Measurements from ENCODE around the gene LRRC9. TPM values are rescaled to one million over a fixed set of nuclear protein-coding genes. Genes with fewer than 3 reads are reported as not detected.

Gene LRRC9
- total and polyA plus RNA-seq, 2 experiments from 2014 or later = 2.2 to 3.1 TPM

DNA sequence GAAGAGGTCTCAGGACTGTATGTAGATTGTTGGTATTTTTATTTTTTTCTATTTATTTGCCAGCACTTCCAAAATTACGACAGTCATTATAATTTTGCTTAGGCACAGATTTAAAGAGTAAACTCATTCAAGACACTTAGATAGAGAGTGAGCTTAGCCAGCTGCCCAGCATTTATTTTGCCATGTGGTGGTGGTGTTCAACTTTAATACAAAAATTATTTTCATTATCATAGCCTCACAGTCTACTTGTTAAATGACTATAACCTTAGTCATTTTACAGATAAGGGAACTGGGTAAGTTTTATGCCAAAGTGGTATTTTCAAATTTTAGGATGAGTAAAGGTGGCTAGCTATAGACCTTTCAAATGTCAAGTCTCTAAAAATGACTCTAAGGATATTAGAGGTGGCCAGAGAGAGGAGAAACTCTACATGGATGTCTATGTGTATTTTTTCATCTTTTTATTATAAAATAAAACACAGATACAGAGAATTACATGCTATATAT, 66.7 kb downstream of the LRRC9 start:
- no peak overlapping the region for H3K4me3 ChIP-seq
- H3K36me3 Mint-ChIP-seq (ENCODE audit: low read depth) = peaks cover 9% of the 10 kb centered on the region
- H3K27ac Mint-ChIP-seq = no peak overlapping the region
- H2AFZ ChIP-seq = no peak overlapping the region
- TF ChIP-seq EZH2 (IDR thresholded peaks at IDR 0.05; ENCODE audit: low read depth, unreplicated experiment) (no peak), EZH2phosphoT487 (IDR thresholded peaks at IDR 0.05; ENCODE audit: unreplicated experiment) (no peak), JUNB (IDR thresholded peaks at IDR 0.05; ENCODE audit: unreplicated experiment) (no peak), STAT1 (IDR thresholded peaks at IDR 0.05; ENCODE audit: unreplicated experiment) (no peak), CREB1 (CRISPR knock-in tag; IDR thresholded peaks at IDR 0.05; ENCODE audit: low read depth) (no peak), POLR2AphosphoS5 (IDR thresholded peaks at IDR 0.05; ENCODE audit: low read depth) (no peak), NANOG (IDR thresholded peaks at IDR 0.05; ENCODE audit: borderline replicate concordance) (no peak), ZNF114 (CRISPR knock-in tag; IDR thresholded peaks at IDR 0.05) (no peak), ZNF331 (CRISPR knock-in tag; IDR thresholded peaks at IDR 0.05; ENCODE audit: low read depth) (no peak)
- TF ChIP-seq, protein P1, sequence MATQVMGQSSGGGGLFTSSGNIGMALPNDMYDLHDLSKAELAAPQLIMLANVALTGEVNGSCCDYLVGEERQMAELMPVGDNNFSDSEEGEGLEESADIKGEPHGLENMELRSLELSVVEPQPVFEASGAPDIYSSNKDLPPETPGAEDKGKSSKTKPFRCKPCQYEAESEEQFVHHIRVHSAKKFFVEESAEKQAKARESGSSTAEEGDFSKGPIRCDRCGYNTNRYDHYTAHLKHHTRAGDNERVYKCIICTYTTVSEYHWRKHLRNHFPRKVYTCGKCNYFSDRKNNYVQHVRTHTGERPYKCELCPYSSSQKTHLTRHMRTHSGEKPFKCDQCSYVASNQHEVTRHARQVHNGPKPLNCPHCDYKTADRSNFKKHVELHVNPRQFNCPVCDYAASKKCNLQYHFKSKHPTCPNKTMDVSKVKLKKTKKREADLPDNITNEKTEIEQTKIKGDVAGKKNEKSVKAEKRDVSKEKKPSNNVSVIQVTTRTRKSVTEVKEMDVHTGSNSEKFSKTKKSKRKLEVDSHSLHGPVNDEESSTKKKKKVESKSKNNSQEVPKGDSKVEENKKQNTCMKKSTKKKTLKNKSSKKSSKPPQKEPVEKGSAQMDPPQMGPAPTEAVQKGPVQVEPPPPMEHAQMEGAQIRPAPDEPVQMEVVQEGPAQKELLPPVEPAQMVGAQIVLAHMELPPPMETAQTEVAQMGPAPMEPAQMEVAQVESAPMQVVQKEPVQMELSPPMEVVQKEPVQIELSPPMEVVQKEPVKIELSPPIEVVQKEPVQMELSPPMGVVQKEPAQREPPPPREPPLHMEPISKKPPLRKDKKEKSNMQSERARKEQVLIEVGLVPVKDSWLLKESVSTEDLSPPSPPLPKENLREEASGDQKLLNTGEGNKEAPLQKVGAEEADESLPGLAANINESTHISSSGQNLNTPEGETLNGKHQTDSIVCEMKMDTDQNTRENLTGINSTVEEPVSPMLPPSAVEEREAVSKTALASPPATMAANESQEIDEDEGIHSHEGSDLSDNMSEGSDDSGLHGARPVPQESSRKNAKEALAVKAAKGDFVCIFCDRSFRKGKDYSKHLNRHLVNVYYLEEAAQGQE (IDR thresholded peaks at IDR 0.05; ENCODE audit: unreplicated experiment) = no peak
- TF ChIP-seq, protein P2, sequence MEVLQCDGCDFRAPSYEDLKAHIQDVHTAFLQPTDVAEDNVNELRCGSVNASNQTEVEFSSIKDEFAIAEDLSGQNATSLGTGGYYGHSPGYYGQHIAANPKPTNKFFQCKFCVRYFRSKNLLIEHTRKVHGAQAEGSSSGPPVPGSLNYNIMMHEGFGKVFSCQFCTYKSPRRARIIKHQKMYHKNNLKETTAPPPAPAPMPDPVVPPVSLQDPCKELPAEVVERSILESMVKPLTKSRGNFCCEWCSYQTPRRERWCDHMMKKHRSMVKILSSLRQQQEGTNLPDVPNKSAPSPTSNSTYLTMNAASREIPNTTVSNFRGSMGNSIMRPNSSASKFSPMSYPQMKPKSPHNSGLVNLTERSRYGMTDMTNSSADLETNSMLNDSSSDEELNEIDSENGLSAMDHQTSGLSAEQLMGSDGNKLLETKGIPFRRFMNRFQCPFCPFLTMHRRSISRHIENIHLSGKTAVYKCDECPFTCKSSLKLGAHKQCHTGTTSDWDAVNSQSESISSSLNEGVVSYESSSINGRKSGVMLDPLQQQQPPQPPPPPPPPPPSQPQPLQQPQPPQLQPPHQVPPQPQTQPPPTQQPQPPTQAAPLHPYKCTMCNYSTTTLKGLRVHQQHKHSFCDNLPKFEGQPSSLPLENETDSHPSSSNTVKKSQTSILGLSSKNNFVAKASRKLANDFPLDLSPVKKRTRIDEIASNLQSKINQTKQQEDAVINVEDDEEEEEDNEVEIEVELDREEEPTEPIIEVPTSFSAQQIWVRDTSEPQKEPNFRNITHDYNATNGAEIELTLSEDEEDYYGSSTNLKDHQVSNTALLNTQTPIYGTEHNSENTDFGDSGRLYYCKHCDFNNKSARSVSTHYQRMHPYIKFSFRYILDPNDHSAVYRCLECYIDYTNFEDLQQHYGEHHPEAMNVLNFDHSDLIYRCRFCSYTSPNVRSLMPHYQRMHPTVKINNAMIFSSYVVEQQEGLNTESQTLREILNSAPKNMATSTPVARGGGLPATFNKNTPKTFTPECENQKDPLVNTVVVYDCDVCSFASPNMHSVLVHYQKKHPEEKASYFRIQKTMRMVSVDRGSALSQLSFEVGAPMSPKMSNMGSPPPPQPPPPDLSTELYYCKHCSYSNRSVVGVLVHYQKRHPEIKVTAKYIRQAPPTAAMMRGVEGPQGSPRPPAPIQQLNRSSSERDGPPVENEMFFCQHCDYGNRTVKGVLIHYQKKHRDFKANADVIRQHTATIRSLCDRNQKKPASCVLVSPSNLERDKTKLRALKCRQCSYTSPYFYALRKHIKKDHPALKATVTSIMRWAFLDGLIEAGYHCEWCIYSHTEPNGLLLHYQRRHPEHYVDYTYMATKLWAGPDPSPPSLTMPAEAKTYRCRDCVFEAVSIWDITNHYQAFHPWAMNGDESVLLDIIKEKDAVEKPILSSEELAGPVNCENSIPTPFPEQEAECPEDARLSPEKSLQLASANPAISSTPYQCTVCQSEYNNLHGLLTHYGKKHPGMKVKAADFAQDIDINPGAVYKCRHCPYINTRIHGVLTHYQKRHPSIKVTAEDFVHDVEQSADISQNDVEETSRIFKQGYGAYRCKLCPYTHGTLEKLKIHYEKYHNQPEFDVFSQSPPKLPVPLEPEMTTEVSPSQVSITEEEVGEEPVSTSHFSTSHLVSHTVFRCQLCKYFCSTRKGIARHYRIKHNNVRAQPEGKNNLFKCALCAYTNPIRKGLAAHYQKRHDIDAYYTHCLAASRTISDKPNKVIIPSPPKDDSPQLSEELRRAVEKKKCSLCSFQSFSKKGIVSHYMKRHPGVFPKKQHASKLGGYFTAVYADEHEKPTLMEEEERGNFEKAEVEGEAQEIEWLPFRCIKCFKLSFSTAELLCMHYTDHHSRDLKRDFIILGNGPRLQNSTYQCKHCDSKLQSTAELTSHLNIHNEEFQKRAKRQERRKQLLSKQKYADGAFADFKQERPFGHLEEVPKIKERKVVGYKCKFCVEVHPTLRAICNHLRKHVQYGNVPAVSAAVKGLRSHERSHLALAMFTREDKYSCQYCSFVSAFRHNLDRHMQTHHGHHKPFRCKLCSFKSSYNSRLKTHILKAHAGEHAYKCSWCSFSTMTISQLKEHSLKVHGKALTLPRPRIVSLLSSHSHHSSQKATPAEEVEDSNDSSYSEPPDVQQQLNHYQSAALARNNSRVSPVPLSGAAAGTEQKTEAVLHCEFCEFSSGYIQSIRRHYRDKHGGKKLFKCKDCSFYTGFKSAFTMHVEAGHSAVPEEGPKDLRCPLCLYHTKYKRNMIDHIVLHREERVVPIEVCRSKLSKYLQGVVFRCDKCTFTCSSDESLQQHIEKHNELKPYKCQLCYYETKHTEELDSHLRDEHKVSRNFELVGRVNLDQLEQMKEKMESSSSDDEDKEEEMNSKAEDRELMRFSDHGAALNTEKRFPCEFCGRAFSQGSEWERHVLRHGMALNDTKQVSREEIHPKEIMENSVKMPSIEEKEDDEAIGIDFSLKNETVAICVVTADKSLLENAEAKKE (CRISPR knock-in tag; IDR thresholded peaks at IDR 0.05) = no peak
- TF ChIP-seq, protein P3, sequence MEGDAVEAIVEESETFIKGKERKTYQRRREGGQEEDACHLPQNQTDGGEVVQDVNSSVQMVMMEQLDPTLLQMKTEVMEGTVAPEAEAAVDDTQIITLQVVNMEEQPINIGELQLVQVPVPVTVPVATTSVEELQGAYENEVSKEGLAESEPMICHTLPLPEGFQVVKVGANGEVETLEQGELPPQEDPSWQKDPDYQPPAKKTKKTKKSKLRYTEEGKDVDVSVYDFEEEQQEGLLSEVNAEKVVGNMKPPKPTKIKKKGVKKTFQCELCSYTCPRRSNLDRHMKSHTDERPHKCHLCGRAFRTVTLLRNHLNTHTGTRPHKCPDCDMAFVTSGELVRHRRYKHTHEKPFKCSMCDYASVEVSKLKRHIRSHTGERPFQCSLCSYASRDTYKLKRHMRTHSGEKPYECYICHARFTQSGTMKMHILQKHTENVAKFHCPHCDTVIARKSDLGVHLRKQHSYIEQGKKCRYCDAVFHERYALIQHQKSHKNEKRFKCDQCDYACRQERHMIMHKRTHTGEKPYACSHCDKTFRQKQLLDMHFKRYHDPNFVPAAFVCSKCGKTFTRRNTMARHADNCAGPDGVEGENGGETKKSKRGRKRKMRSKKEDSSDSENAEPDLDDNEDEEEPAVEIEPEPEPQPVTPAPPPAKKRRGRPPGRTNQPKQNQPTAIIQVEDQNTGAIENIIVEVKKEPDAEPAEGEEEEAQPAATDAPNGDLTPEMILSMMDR (conservative IDR thresholded peaks at IDR 0.05; ENCODE audit: low read depth in 2 of 2) = no peak
- TF ChIP-seq, protein P4, sequence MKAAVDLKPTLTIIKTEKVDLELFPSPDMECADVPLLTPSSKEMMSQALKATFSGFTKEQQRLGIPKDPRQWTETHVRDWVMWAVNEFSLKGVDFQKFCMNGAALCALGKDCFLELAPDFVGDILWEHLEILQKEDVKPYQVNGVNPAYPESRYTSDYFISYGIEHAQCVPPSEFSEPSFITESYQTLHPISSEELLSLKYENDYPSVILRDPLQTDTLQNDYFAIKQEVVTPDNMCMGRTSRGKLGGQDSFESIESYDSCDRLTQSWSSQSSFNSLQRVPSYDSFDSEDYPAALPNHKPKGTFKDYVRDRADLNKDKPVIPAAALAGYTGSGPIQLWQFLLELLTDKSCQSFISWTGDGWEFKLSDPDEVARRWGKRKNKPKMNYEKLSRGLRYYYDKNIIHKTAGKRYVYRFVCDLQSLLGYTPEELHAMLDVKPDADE (IDR thresholded peaks at IDR 0.05) = no peak
- DNase-seq (ENCODE audit: low spot score) (no peak), ATAC-seq (no peak)
- no peaks in the 10 kb centered on the region for H4K20me1 ChIP-seq (replicated peaks; ENCODE audit: insufficient read depth)
- H3F3A ChIP-seq (replicated peaks; ENCODE audit: low read depth) = no peaks in the 10 kb centered on the region
- no peak overlapping the region for H3K4me2 ChIP-seq
- peaks cover 22% of the 10 kb centered on the region for H3K9me3 Mint-ChIP-seq
- no peaks in the 10 kb centered on the region for H3K27me3 Mint-ChIP-seq (ENCODE audit: insufficient read depth, low read depth, poor library complexity)
- H3K4me1 ChIP-seq (ENCODE audit: insufficient read depth) = no peaks in the 10 kb centered on the region
- no peaks in the 10 kb centered on the region for H3K27me3 ChIP-seq (ENCODE audit: insufficient read depth)
- H3K27ac ChIP-seq (ENCODE audit: low read depth) = no peak overlapping the region
- no peaks in the 10 kb centered on the region for H3K36me3 ChIP-seq (ENCODE audit: insufficient read depth)
- H3K9me2 ChIP-seq (ENCODE audit: insufficient read depth) = no peaks in the 10 kb centered on the region
- H3K4me3 Mint-ChIP-seq = no peak overlapping the region
- H3K79me2 ChIP-seq (replicated peaks; ENCODE audit: insufficient read depth) = no peaks in the 10 kb centered on the region
- H3K4me1 Mint-ChIP-seq = no peaks in the 10 kb centered on the region
